SKM-1 treated with dmso at 0.1 percent for 144 hours (cell line): ENCODE measurements around the gene LGMN.
"Not testable (repeated sequence)": the region's sequence is repeated elsewhere in the genome, so short reads cannot be mapped to it uniquely, and the experiment has no call there.

Source experiments
- DNase-seq: peaks from one replicate; lab custom pipeline; 2025; ENCODE audit not compliant: unreplicated experiment; lab: John Stamatoyannopoulos, UW

Gene LGMN

DNA sequence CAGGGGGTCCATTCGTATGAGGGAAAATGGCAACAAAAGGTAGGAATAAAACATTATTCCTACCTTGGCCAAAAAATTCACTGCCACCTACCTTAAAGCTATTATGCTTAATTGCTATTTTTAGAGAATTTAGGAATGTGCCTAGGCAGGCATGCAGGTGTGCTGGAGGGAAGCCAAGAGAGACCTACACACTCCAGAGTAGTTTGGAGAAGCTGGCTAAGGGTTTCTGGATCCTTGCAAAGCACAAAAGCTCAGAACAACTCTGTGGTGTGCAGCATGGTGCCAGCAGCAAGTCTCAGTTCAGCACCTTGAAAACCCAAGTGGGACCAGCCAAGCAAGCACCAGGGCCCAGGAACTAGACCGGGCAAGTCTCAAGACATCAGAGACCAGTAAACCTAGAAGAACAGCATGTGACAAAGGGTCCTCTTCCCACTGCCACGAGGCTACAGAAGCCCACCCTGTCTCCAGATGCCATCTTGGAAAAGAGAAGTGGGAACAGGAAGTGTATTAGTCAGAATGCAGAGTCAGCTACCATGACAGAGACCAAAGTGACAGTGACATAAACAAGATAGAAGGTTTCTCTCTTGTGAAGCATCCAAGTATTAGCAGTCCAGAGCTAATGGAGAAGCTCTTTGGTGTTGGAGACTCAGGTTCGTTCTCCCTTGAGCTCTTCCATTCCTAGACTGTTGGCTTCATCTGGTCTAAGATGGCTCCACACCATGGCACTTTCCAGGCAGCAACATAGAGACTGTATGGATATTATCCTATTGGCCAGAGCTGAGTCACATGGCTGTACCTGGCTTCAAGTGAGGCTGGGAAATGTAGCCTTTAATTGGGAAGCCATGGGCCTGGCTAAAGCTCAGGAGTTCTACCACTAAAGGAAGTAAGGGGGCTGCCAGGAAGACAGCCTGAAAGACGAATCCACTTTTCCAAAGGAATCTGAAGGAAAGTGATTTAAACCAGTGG lies 15.5 kb upstream of the LGMN start:
- not testable (repeated sequence) for DNase-seq

DNA sequence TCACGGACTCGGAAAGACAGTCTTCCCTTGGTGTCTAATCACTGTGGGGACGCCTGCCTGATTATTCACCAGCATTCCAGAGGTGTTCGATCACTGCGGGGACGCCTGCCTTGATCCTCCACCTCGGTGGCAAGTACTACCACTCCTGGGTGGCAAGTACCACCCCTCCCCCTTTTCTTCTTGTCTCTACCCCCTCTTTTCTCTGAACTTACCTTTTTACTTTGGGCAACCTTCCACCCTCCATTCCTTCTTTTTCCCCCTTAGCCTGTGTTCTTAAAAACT lies 12.0 kb upstream of the LGMN start:
- DNase-seq = no peak

DNA sequence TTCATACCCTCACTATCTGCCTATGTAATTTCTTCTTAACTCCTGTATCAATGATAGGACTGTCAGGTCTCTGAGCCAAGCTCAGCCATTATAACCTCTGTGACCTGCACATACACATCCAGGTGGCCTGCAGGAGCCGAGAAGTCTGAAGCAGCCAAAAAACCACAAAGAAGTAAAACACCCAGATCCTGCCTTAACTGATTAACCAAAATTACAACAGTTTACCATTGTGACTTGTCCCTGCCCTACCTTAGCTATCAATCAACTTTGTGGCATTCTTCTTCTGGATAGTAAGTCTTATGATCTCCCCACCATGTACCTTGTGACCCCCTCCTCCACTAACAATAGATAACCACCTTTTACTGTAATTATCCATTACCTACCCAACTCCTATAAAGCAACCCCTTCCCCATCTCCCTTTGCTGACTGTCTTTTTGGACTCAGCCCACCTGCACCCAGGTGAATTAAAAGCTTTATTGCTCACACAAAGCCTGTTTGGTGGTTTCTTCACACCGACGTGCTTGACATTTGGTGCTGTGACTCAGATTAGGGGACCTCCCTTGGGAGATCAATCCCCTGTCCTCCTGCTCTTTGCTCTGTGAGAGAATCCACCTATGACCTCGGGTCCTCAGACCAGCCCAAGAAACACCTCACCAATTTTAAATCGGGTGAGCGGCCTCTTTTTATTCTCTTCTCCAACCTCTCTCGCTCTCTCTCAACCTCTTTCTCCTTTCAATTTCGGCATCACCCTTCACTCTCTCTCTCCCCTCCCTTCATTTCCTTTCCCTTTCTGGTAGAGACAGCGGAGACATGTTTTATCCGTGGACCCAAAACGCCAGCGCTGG lies 11.5 kb upstream of the LGMN start:
- no peak for DNase-seq

DNA sequence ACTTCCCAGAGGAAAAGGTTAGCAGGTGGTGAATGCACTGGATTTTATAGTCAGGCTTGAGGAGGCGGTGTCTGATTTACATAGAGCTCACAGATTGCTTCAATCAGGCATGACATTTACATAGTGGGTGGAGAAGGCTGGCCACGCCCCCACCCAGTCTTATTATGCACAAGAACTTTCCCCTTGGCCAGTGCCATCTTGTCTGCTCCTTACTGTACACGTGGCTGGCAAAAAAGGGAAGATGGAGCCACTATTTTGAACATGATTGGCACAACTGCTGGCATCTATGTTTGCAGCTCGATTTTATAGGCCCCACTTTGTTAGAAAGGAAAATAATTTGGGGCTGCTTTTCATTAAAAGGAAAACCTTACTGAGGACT lies 10.9 kb upstream of the LGMN start:
- no peak for DNase-seq

DNA sequence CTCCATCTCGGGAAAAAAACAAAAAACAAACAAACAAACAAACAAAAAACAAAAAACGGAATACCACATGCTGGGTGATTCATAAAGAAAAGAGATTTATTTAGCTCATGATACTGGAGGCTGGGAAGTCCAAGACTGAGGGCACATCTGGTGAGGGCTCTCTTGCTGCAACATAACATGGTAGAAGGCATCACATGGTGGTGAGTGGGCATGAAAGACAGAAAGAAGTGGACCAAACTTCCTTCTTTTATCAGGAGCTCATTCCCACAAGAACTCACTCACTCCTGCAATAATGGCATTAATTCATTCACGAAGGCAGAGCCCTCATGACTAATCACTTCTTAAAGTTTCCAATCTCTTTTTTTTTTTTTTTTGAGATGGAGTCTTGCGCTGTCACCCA lies 8.0 kb upstream of the LGMN start:
- no peak for DNase-seq

DNA sequence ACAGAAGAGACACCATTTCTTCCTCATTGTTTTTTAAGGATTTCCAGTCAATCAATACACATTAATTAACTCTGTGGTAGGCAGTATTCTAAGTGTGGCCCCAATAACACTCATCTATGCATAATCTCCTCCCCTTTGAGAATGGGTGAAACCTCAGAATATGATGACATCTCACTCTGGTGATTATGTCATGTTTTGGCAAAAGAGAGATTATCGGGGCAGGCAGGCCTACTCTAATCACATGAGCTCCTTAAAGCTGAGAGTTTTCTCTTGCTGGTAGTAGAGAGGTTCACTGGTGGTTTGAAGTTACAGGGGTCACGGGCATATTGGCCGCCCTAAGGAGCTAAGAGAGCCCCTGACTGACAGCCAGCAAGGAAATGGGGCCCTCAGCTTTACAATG lies 7.1 kb upstream of the LGMN start:
- DNase-seq = no peak

DNA sequence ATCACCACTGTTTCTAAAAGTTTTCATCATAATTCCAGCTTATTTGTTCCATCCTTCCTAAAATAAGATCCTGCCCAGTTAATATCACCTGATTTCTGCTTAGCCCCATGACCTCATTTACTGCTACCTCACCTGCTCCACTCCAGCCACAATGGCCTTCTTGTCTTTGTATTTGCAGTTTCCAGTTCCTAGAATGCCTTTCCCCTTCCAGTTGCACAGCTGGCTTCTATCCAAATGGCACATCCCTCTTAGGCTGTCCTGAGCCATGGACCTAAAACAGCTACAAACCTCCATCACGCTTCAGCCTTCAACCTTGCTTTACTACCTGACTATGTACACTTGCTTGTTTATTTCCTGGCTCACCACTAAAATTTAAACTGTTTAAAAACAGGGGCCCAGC lies 6.5 kb upstream of the LGMN start:
- DNase-seq = no peak

DNA sequence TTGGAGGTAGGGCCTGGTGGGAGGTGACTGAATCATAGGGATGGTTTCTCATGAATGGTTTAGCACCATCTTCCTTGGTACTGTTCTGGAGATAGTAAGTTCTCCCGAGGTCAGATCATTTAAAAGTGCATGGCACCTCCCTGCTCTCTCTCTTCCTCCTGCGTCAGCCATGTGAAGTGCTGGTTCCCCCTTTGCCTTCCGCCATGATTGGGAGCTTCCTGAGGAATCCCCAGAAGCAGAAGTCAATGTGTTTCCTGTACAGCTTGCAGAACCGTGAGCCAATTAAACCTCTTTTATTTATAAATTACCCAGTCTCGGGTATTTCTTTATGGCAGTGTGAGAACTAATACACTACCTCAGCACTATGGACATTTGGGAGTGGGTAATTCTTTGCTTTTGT lies 4.8 kb upstream of the LGMN start:
- DNase-seq = no peak

DNA sequence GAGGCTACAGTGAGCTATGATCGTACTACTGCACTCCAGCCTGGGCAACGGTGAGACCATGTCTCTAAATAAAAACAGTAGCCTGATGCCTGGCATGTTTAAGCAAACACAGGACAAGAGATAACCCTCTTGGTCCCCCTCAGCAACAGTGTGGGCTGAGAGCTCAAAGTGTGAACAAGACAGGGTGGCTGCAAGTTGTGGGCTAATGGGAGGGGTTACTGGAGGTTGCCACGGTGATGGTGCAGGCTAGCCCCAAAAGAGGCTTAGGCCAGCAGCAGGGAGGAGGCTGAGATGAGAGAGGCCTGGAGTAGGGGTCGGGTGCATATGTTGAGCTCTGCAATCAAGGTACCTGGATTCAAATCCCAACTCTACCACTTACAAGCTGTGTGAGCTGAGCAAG lies 3.4 kb upstream of the LGMN start:
- no peak for DNase-seq

DNA sequence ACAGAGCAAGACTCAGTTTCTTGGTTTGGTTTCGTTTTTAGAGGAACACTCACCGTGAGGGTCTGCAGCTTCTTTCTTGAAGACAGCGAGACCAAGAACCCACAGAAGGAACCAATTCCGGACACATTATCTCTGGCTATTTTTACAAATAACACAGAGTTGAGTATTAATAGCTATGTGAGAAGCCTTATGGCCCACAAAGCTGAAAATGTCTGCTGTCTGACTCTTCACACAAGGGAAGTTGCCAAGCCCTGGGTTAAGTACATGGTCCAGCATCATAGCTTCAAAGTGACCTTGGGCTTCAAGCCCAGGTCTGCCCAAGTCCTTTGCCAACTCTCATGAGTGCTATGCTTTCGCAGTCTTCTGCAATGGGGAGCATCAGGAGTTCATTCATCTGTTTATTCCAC lies 2.6 kb upstream of the LGMN start:
- no peak for DNase-seq

DNA sequence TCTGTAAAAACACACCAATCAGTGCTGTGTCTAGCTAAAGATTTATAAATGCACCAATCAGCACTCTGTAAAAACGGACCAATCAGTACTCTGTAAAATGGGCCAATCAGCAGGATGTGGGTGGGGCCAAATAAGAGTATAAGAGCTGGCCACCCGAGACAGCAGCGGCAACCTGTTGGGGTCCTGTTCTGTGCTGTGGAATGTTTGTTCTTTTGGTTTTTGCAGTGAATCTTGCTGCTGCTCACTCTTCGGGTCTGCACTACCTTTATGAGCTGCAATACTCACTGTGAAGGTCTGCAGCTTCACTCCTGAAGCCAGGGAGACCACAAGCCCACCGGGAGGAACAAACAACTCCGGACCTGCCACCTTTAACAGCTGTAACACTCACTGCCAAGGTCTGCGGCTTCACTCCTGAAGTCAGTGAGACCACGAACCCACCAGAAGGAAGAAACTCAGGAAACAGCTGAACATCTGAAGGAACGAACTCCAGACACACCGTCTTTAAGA lies 1.8 kb upstream of the LGMN start:
- not testable (repeated sequence) for DNase-seq

DNA sequence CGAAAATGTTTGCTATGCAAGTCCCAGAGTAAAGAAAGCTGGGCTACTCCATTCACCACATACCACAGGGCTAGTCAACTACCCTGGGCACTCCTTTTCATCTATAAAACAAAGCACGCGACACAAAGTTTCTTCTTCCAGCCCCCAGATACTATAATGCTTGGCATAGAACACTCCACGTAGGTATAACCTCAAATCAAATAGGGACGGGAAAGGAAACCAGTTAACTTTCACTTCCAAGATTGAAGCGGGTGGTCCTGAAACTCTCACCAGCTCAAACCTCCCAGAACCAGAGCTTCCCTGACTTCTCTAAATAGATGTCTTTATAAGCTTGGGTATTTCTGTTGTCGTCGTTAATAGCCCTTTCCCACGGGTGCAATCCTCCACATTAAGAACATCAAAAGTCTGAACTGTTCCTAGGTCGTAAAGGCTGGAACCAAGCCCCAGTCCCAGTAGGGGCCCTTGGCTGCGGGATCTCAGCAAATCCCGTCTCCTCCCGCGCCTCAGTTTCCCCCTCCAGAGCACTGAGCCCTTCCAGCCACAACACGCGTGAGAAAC lies 647 bp downstream of the LGMN start:
- DNase-seq = no peak

DNA sequence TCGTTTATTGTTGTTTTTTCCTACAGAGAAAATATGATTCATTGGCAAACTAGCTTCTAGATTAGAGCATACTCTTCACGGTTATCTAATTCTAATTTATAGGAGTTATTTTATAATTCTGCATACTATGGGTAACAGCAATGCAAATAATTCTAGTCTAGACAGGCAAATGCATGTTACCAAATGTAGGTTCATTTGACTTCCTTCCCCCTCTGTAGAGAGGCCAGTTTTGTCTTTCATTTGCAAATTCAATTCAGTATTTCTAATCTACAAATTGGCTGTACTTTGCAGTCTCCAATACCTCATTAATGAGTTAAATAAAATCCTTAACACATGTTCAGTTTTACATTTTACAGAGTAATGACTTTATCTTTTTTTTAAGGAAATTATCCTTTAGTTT lies 4.2 kb downstream of the LGMN start:
- no peak for DNase-seq

DNA sequence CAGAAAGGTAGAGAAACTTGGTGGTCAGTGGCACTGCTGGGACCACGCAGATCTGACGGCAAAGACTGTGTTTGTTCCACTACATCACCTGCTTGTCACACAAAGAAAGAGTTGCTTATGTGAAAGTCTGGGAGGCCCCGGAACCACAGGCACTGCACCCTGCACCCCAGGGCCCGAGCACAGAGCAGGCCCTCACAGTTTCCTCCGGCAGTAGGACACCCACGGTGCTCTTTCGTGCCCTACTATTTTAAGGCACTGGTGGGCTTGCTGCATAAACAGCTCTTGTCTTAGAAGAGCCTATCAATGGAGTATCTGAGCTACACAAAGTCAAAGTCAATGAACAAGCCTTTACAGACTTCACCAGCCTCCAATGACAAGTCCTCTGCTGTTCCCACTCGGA lies 8.0 kb downstream of the LGMN start:
- no peak for DNase-seq

DNA sequence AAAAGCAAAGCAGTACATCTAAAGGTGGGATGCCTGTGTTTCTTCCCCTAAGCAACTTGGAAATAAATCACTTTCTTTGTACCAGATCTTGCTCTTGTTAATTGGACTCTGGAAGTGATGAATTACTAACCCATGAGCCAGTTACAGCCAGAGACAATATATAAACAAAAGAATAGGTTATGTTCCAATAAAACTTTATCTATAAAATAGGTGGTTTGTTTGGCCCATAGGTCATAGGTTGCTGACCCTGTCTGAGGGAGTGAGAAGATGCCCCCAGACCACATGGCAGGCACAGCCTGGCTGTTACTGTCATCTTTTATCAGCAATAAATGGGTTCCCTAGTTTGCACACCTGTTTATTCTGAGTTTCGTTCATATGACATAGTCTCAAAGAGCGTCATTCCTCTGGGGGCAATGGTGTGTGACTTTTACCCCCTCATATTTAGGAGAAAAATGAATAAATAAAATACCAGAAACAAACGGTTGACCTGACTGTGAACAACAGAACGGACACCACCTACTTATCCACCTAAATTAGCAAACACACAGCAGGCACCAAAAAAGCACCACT lies 10.7 kb downstream of the LGMN start:
- DNase-seq = no peak

DNA sequence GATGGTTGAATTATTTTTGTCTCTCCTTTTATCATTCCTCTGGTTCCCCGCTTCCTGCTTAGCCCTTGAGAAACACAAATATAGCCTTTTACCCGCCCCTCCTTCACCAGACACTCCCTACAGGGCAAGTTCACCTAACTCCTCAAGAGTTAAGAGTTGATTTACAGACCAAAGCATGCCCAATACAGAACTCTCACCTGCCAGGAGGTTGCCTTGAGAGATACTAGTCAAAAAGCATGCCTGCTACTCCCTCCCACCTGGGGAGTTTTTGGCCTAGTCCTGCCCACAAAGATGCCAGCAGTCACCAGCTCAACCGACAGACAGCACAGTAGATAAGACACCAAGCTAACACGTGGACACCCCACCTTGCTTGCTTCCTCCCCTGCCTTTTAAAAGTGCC lies 11.2 kb downstream of the LGMN start:
- DNase-seq = no peak

DNA sequence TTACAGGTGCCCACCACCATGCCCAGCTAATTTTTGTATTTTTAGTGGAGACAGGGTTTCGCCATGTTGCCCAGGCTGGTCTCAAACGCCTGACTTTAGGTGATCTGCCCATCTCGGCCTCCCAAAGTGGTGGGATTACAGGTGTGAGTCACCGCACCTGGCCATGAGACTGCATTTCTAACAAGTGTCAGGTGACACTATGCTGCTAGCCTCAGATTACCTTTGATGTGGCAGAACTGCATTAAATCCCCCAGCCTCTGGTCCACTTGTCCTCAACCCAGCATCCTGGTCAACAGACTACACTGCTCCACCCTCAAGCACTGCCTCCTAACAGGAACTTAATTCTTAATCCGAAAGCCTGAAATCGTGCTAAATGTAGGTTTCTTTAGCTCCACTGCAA lies 13.1 kb downstream of the LGMN start:
- no peak for DNase-seq

DNA sequence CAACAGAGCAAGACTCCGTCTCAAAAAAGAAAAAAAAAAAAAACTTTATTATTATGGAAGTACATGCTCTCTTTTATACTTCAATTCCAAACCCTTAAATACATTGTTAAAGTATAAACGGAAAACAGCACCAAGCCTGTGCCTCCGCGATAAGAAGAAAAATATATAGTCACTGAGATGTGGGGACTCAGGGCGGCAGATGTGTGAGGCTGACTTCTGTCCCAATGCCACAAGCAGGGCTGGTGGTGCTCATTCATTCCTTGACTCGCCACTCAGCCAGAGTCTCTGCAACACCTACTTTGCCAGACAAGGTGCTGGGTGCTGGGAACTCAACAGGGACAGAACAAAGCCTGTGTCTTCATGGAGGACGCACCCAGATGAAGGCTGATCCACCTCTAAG lies 13.8 kb downstream of the LGMN start:
- DNase-seq = no peak

DNA sequence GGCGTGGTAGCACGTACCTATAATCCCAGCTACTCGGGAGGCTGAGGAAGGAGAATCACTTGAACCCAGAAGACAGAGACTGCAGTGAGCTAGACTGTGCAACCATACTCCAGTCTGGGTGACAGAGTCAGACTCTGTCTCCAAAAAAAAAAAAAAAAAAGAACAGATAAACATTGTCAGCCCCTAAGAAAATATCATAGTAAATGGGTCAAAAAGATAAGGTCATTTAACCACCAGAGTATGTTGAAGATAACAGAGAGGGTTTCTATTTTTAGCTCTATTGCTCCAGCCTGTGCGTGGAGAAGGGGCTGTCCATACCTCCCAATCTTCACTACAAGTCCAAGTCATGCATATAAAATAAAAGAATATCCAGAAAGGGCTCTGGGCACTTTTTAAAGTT lies 15.4 kb downstream of the LGMN start:
- DNase-seq = no peak

DNA sequence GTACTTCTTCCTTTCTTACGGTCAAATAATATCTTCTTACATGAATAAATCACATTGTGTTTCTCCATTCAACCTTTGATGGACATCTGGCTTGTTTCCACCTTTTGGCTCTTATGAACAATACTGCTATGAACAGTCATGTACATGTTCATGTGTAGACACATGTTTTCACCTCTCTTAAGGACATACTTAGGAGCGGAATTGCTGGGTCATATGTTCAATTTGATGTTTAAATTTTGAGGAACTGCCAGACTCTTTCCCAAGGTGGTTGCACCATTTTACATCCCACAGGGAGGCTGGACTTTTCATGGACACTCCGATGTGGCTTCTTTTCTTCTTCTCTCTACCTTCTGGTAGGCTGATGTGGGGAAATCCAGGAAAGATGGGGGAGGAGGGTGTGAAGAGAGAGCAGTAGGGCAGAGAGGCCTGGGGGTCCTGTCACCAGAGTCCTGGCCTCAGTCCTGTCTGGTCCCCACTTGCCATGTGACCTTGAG lies 16.8 kb downstream of the LGMN start:
- DNase-seq = no peak

DNA sequence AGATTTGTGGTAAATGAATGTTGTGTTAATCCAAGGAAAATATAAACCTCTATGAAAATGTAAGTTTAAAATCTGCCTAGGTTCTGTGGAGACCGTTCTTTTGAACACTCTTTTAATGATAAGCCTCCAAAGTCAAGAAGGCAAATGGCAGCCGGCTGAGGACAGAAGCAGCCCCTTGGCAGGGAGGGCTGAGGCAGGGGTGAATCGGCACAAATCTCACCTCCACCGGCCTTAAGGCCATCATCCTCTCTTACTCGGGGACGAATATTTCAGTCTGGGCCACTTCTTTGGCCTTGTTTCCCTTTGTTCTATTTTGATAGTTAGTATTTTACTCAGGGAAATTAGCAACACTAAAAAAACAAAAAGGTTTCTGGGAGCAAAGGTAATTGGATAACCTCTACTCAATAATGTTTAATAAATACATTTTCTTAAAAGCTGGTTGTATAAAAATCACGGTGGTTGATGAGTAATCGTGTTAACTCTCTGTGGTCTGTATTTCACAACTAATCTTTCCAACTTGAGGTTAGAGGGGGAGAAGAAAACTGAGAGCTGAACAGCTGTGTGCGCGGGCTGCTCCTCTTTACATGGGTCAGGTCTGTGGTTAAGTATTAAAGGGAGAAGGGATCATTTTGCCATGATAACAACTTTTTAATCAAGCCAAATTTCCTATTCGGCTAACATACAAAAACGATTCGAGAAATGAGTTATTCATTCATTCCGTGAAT lies 18.6 kb downstream of the LGMN start:
- DNase-seq = no peak
